ENCODE data around the gene SOCS7. TPM values are rescaled to one million over a fixed set of nuclear protein-coding genes. Genes with fewer than 3 reads are reported as not detected.

The SOCS7 gene
- total RNA-seq, 1 experiment from 2014 or later, result 7.4 TPM

DNA sequence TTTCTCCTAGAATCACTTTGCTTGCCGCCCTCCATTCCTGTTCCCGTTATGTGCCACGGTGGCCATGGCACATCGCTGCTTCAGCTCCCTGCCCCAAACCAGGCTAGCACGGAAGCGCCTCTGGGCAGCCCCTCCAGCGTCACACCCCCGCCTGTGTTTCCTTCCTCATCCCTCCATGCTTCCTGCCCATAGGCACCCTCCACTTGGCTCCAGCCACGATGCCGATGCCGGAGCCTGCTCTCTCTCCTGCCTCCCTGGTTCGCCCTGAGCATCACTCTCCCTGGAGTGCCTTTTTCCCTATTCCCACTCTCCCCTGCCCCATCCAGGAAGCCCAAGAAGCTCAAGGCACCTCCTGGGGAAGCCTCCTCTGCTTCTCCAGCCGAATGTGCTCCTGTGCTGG, 73.4 kb downstream of the SOCS7 start:
- H3K9me2 ChIP-seq (replicated peaks; ENCODE audit: low read length), result no peaks in the 10 kb centered on the region
- DNase-seq (no peak), ATAC-seq (no peak)
- no peaks in the 10 kb centered on the region for H3K36me3 ChIP-seq (ENCODE audit: low read depth, low read length)
- H3K9ac ChIP-seq (ENCODE audit: low read length), result no peak overlapping the region
- H3F3A ChIP-seq (ENCODE audit: low read length, unreplicated experiment), result no peaks in the 10 kb centered on the region
- H3K4me1 ChIP-seq (ENCODE audit: insufficient read depth, low read length), result peaks cover 12% of the 10 kb centered on the region
- no TSS peak for BruUV-seq (replicated peaks)
- no peak overlapping the region for H3K4me2 ChIP-seq (ENCODE audit: low read length)
- H3K79me2 ChIP-seq (ENCODE audit: low read length), result no peaks in the 10 kb centered on the region
- ChIA-PET POLR2A (ENCODE audit: unreplicated experiment) (no interaction called here), CTCF (no interaction called here)
- no peak for TF ChIP-seq EZH2 (IDR thresholded peaks at IDR 0.05; ENCODE audit: low read length, unreplicated experiment)
- TF ChIP-seq CTCF (conservative IDR thresholded peaks at IDR 0.05; ENCODE audit: low read depth, low read length), result no peak
- TF ChIP-seq EZH2phosphoT487 (IDR thresholded peaks at IDR 0.05; ENCODE audit: borderline replicate concordance, low read length), result no peak
- intact Hi-C loops (cut with micrococcal nuclease), result loop anchor here (10.0 kb wide), 1 partner anchor 240 kb away; no protein-coding TSS in a partner anchor
- no peaks in the 10 kb centered on the region for H3K27me3 ChIP-seq (ENCODE audit: low read length)
- no peak overlapping the region for H2AFZ ChIP-seq (ENCODE audit: low read length)
- no peak overlapping the region for H3K27ac ChIP-seq (ENCODE audit: low read length)
- H3K4me3 ChIP-seq (ENCODE audit: low read length), result no peak overlapping the region
- H4K20me1 ChIP-seq (ENCODE audit: low read length), result no peaks in the 10 kb centered on the region
- H3K9me3 ChIP-seq (ENCODE audit: low read length), result no peaks in the 10 kb centered on the region

GRCh38 chr17:38425744-38426143, 74.1 kb downstream of the SOCS7 start:
- CTCF ChIA-PET, result no interaction called here
- TF ChIP-seq EZH2 (IDR thresholded peaks at IDR 0.05; ENCODE audit: low read length, unreplicated experiment) (no peak), EZH2phosphoT487 (IDR thresholded peaks at IDR 0.05; ENCODE audit: borderline replicate concordance, low read length) (no peak), CTCF (conservative IDR thresholded peaks at IDR 0.05; ENCODE audit: low read depth, low read length) (no peak)
- Histone ChIP-seq H3K9ac (ENCODE audit: low read length) (no peak overlapping the region), H3K27ac (ENCODE audit: low read length) (no peak overlapping the region), H4K20me1 (ENCODE audit: low read length) (no peaks in the 10 kb centered on the region), H3K4me1 (ENCODE audit: insufficient read depth, low read length) (peaks cover 12% of the 10 kb centered on the region), H3K79me2 (ENCODE audit: low read length) (no peaks in the 10 kb centered on the region), H3K36me3 (ENCODE audit: low read depth, low read length) (no peaks in the 10 kb centered on the region), H2AFZ (ENCODE audit: low read length) (no peak overlapping the region), H3K4me2 (ENCODE audit: low read length) (no peak overlapping the region), H3K4me3 (ENCODE audit: low read length) (no peak overlapping the region), H3F3A (ENCODE audit: low read length, unreplicated experiment) (no peaks in the 10 kb centered on the region), H3K27me3 (ENCODE audit: low read length) (no peaks in the 10 kb centered on the region), H3K9me2 (replicated peaks; ENCODE audit: low read length) (no peaks in the 10 kb centered on the region), H3K9me3 (ENCODE audit: low read length) (no peaks in the 10 kb centered on the region)
- no TSS peak for BruUV-seq (replicated peaks)
- no peak for DNase-seq
- POLR2A ChIA-PET (ENCODE audit: unreplicated experiment), result no interaction called here
- ATAC-seq, result no peak
- intact Hi-C loops (cut with micrococcal nuclease), result loop anchor here (10.0 kb wide), 1 partner anchor 239 kb away; no protein-coding TSS in a partner anchor

- no TSS peak for BruUV-seq (replicated peaks)
- H3K9me2 ChIP-seq (replicated peaks; ENCODE audit: low read length), result no peaks in the 10 kb centered on the region
- no peak overlapping the region for H3K4me3 ChIP-seq (ENCODE audit: low read length)
- H3F3A ChIP-seq (ENCODE audit: low read length, unreplicated experiment), result no peaks in the 10 kb centered on the region
- H3K9me3 ChIP-seq (ENCODE audit: low read length), result no peaks in the 10 kb centered on the region
- ATAC-seq, result no peak
- H4K20me1 ChIP-seq (ENCODE audit: low read length), result no peaks in the 10 kb centered on the region
- H3K79me2 ChIP-seq (ENCODE audit: low read length), result no peaks in the 10 kb centered on the region
- no peaks in the 10 kb centered on the region for H3K27me3 ChIP-seq (ENCODE audit: low read length)
- H2AFZ ChIP-seq (ENCODE audit: low read length), result no peak overlapping the region
- ChIA-PET POLR2A (ENCODE audit: unreplicated experiment) (no interaction called here), CTCF (interaction anchor here (1.0 kb wide), 1 partner anchor 161 kb away, joined by 4 read pairs; no protein-coding TSS in a partner anchor)
- intact Hi-C loops (cut with micrococcal nuclease), result loop anchor here (10.0 kb wide), 1 partner anchor 238 kb away; no protein-coding TSS in a partner anchor
- no peak overlapping the region for H3K9ac ChIP-seq (ENCODE audit: low read length)
- DNase-seq, result no peak
- no peak overlapping the region for H3K4me2 ChIP-seq (ENCODE audit: low read length)
- peaks cover 12% of the 10 kb centered on the region for H3K4me1 ChIP-seq (ENCODE audit: insufficient read depth, low read length)
- no peaks in the 10 kb centered on the region for H3K36me3 ChIP-seq (ENCODE audit: low read depth, low read length)
- TF ChIP-seq EZH2 (IDR thresholded peaks at IDR 0.05; ENCODE audit: low read length, unreplicated experiment), result no peak
- TF ChIP-seq CTCF (conservative IDR thresholded peaks at IDR 0.05; ENCODE audit: low read depth, low read length), result no peak
- no peak for TF ChIP-seq EZH2phosphoT487 (IDR thresholded peaks at IDR 0.05; ENCODE audit: borderline replicate concordance, low read length)
- H3K27ac ChIP-seq (ENCODE audit: low read length), result no peak overlapping the region
These were observed 74.8 kb downstream of the SOCS7 start for GRCh38 chr17:38426441-38426840.

All from PC-3 (cell line).